Duodenal mucosa (tissue), 2 donors: ENCODE results near the gene DCXR.

ENCODE experiments used
- H3K27ac ChIP-seq: one replicate; pipeline ENCODE4 v1.7.0; 2013; ENCODE audit warnings: low read depth, low read length
- H3K27me3 ChIP-seq, 2 donors: one replicate each; pipeline ENCODE4 v1.7.0; 2013; ENCODE audit warnings: low read length in 2 of 2, control low read depth in 1 of 2; ENCODE audit not compliant: insufficient read depth in 2 of 2, control insufficient read depth in 1 of 2
- H3K36me3 ChIP-seq, 2 donors: one replicate each; pipeline ENCODE4 v1.7.0; 2013; ENCODE audit warnings: low read length in 2 of 2, control low read depth in 1 of 2; ENCODE audit not compliant: insufficient read depth in 2 of 2, control insufficient read depth in 1 of 2
- H3K4me1 ChIP-seq, 2 donors: one replicate each; pipeline ENCODE4 v1.7.0; 2013; ENCODE audit warnings: low read length in 2 of 2, control low read depth in 1 of 2; ENCODE audit not compliant: insufficient read depth in 2 of 2, control insufficient read depth in 1 of 2
- H3K4me3 ChIP-seq, 2 donors: one replicate each; pipeline ENCODE4 v1.7.0; 2013; ENCODE audit warnings: low read length in 2 of 2, low read depth in 1 of 2
- H3K9ac ChIP-seq, 2 donors: one replicate each; pipeline ENCODE4 v1.7.0; 2013; ENCODE audit warnings: low read length in 2 of 2, low read depth in 1 of 2
- H3K9me3 ChIP-seq, 2 donors: one replicate each; pipeline ENCODE4 v1.7.0; 2013; ENCODE audit warnings: low read length in 2 of 2, control low read depth in 1 of 2; ENCODE audit not compliant: control insufficient read depth in 1 of 2

Gene DCXR

GRCh38 chr17:82010575-82011525 lies 26.6 kb downstream of the DCXR start:
- Histone ChIP-seq H3K36me3 (peaks cover 0 to 2% of the 10 kb centered on the region in 2 donors), H3K27ac (no peak overlapping the region), H3K4me1 (peaks cover 0 to 3% of the 10 kb centered on the region in 2 donors)

GRCh38 chr17:82009413-82009812 lies 28.1 kb downstream of the DCXR start:
- Histone ChIP-seq H3K36me3 (peaks cover 0 to 5% of the 10 kb centered on the region in 2 donors), H3K27ac (no peak overlapping the region), H3K4me3 (no peak overlapping the region), H3K9ac (no peak overlapping the region), H3K27me3 (no peaks in the 10 kb centered on the region), H3K4me1 (peaks cover 0 to 3% of the 10 kb centered on the region in 2 donors), H3K9me3 (no peaks in the 10 kb centered on the region)

More at GRCh38 chr17:82010575-82011525, 26.6 kb downstream of the DCXR start:
- no peaks in the 10 kb centered on the region for H3K27me3 ChIP-seq
- no peaks in the 10 kb centered on the region for H3K9me3 ChIP-seq
- no peak overlapping the region for H3K4me3 ChIP-seq
- no peak overlapping the region for H3K9ac ChIP-seq

- Histone ChIP-seq H3K4me1 (peaks cover 0 to 3% of the 10 kb centered on the region in 2 donors), H3K27ac (no peak overlapping the region), H3K9me3 (no peaks in the 10 kb centered on the region), H3K9ac (no peak overlapping the region), H3K27me3 (no peaks in the 10 kb centered on the region), H3K4me3 (no peak overlapping the region), H3K36me3 (peaks cover 0 to 5% of the 10 kb centered on the region in 2 donors)
Observed at GRCh38 chr17:82008941-82009405, 28.5 kb downstream of the DCXR start.

GRCh38 chr17:82008258-82008940 lies 29.1 kb downstream of the DCXR start:
- H3K4me3 ChIP-seq = no peak overlapping the region
- peaks cover 0 to 5% of the 10 kb centered on the region in 2 donors for H3K36me3 ChIP-seq
- no peaks in the 10 kb centered on the region for H3K27me3 ChIP-seq
- no peaks in the 10 kb centered on the region for H3K9me3 ChIP-seq
- H3K9ac ChIP-seq = no peak overlapping the region
- no peak overlapping the region for H3K27ac ChIP-seq
- H3K4me1 ChIP-seq = peaks cover 0 to 3% of the 10 kb centered on the region in 2 donors

- Histone ChIP-seq H3K36me3 (peaks cover 0 to 5% of the 10 kb centered on the region in 2 donors), H3K27ac (no peak overlapping the region), H3K4me1 (peaks cover 0 to 3% of the 10 kb centered on the region in 2 donors), H3K27me3 (no peaks in the 10 kb centered on the region), H3K4me3 (no peak overlapping the region), H3K9ac (no peak overlapping the region), H3K9me3 (no peaks in the 10 kb centered on the region)
Observed at GRCh38 chr17:82007495-82008257, 29.8 kb downstream of the DCXR start.

GRCh38 chr17:82007228-82007494 lies 30.3 kb downstream of the DCXR start:
- no peak overlapping the region for H3K27ac ChIP-seq
- no peaks in the 10 kb centered on the region for H3K27me3 ChIP-seq
- H3K4me3 ChIP-seq = no peak overlapping the region
- no peaks in the 10 kb centered on the region for H3K9me3 ChIP-seq
- H3K36me3 ChIP-seq = peaks cover 0 to 5% of the 10 kb centered on the region in 2 donors
- H3K4me1 ChIP-seq = peaks cover 0 to 3% of the 10 kb centered on the region in 2 donors
- H3K9ac ChIP-seq = no peak overlapping the region

GRCh38 chr17:82006468-82007227 lies 30.8 kb downstream of the DCXR start:
- H3K4me1 ChIP-seq = peaks cover 0 to 3% of the 10 kb centered on the region in 2 donors

GRCh38 chr17:82005701-82006348 lies 31.7 kb downstream of the DCXR start:
- Histone ChIP-seq H3K27ac (no peak overlapping the region), H3K4me1 (peaks cover 5 to 9% of the 10 kb centered on the region in 2 donors), H3K9ac (no peak overlapping the region)

More at GRCh38 chr17:82006468-82007227, 30.8 kb downstream of the DCXR start:
- H3K27ac ChIP-seq = no peak overlapping the region
- peaks cover 0 to 5% of the 10 kb centered on the region in 2 donors for H3K36me3 ChIP-seq
- H3K27me3 ChIP-seq = no peaks in the 10 kb centered on the region
- no peak overlapping the region for H3K4me3 ChIP-seq
- no peaks in the 10 kb centered on the region for H3K9me3 ChIP-seq
- no peak overlapping the region for H3K9ac ChIP-seq

More at GRCh38 chr17:82005701-82006348, 31.7 kb downstream of the DCXR start:
- H3K27me3 ChIP-seq = no peaks in the 10 kb centered on the region
- no peaks in the 10 kb centered on the region for H3K9me3 ChIP-seq
- no peak overlapping the region for H3K4me3 ChIP-seq
- peaks cover 0 to 5% of the 10 kb centered on the region in 2 donors for H3K36me3 ChIP-seq
